SU-DHL-6 (cell line): ENCODE results near the gene ATP11A.

ENCODE experiments used
- H2AFZ ChIP-seq: fragments of 200-600 bp; sonication (generic); 2 replicates; pipeline ENCODE4 v1.6.1; 2014; ENCODE audit warnings: low read depth, mild to moderate bottlenecking, moderate library complexity, mixed read lengths, antibody characterized with exemption, low read length; ENCODE audit not compliant: severe bottlenecking
- H3F3A ChIP-seq: fragments of 200-600 bp; shearing (Covaris generic); 2 replicates; pipeline ENCODE4 v1.6.0; 2016; ENCODE audit warnings: antibody characterized with exemption, mild to moderate bottlenecking; ENCODE audit not compliant: insufficient read depth
- H3K27ac ChIP-seq: fragments of 200-600 bp; sonication (generic); 2 replicates; pipeline ENCODE4 v1.5.1; 2016; ENCODE audit warnings: low read depth, mild to moderate bottlenecking, low read length, moderate library complexity, mixed read lengths
- H3K27me3 ChIP-seq: fragments of 200-600 bp; sonication (generic), shearing (Covaris generic); 2 replicates; pipeline ENCODE4 v1.6.0; 2014; ENCODE audit warnings: mild to moderate bottlenecking, low read length
- H3K36me3 ChIP-seq: fragments of 200-600 bp; sonication (generic); 2 replicates; pipeline ENCODE4 v1.6.1; 2014; ENCODE audit warnings: mild to moderate bottlenecking, low read length, mixed read lengths
- H3K4me2 ChIP-seq: fragments of 300-600, 200-600 bp; shearing (Covaris generic), sonication (generic); 2 replicates; pipeline ENCODE4 v1.6.0; 2014; ENCODE audit warnings: low read length, low read depth, mild to moderate bottlenecking; ENCODE audit not compliant: poor library complexity, severe bottlenecking
- H3K4me3 ChIP-seq: fragments of 200-600 bp; sonication (generic); 2 replicates; pipeline ENCODE4 v1.5.1; 2014; ENCODE audit warnings: antibody characterized with exemption, low read length, mild to moderate bottlenecking, mixed read lengths; ENCODE audit not compliant: insufficient read depth, poor library complexity, severe bottlenecking
- H3K79me2 ChIP-seq: fragments of 200-600 bp; sonication (generic); 2 replicates; pipeline ENCODE4 v1.6.1; 2014; ENCODE audit warnings: mild to moderate bottlenecking, low read length, moderate library complexity; ENCODE audit not compliant: insufficient read depth
- H3K9ac ChIP-seq: fragments of 200-600 bp; sonication (generic); 2 replicates; pipeline ENCODE4 v1.7.0; 2014; ENCODE audit warnings: mild to moderate bottlenecking, low read length
- H3K9me2 ChIP-seq: fragments of 200-600 bp; sonication (generic); replicated peaks from 2 replicates; pipeline ENCODE4 v1.6.1; 2014; ENCODE audit warnings: low read length; ENCODE audit not compliant: insufficient read depth
- H3K9me3 ChIP-seq: fragments of 200-600 bp; sonication (generic); 2 replicates; pipeline ENCODE4 v1.6.1; 2014; ENCODE audit warnings: low read length, mixed read lengths; ENCODE audit not compliant: insufficient read depth
- H4K20me1 ChIP-seq: fragments of 200-600 bp; sonication (generic); 2 replicates; pipeline ENCODE4 v1.6.1; 2014; ENCODE audit warnings: low read depth, mild to moderate bottlenecking, antibody characterized with exemption, low read length, moderate library complexity, mixed read lengths
- CTCF ChIP-seq: fragments of 200-600 bp; sonication (generic); IDR thresholded peaks from one replicate; pipeline ENCODE4 v1.5.1; 2017; ENCODE audit warnings: antibody characterized with exemption, mild to moderate bottlenecking, low read length, moderate library complexity; ENCODE audit not compliant: insufficient read depth, poor library complexity, severe bottlenecking
- EZH2phosphoT487 ChIP-seq: fragments of 200-600 bp; sonication (generic), shearing (Covaris generic); conservative IDR thresholded peaks from 2 replicates; pipeline ENCODE4 v1.6.1; 2018; ENCODE audit warnings: mild to moderate bottlenecking, antibody characterized with exemption, low read length, moderate library complexity, mixed read lengths

The ATP11A gene

DNA sequence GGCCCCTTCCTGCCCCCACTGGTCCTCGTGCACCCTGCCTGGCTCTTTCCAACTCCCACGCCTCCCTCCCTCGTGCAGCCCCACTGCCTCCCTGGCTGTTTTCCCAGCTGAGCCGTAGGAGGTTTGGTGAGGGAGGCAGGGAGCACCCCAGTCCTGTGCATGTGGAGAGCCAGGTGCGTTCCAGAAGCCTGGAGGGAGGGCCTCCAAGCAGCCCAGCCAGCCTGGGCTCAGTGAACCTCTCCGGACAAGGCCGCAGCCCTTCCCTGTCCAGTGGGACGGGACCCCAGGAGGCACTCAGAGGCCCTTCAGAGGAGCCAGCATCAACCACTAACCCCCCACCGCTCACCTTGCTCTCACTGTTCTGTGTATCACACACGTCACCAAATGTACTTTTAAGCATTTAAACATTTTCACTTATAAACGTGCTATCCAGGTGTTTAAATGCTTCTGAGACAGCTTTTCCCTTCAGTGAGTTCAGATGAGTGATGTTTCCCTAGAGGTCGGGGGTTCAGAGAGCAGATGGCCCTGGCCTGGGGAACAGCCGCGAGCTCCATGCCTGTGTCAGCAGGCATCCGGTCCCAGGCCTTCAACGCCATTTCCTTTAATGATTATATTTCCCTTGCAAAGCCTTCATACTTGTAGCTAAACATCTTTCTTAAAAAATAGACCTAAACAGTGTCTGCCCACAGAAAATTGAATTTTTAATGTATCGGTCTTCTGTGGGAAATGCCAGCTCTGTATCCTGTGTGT, 122.6 kb downstream of the ATP11A start:
- H3K9me2 ChIP-seq: no peaks in the 10 kb centered on the region
- H2AFZ ChIP-seq: no peak overlapping the region
- H3K4me3 ChIP-seq: no peak overlapping the region
- H4K20me1 ChIP-seq: no peaks in the 10 kb centered on the region
- H3K9ac ChIP-seq: no peak overlapping the region
- H3K4me2 ChIP-seq: no peak overlapping the region
- H3K27ac ChIP-seq: no peak overlapping the region
- no peaks in the 10 kb centered on the region for H3K36me3 ChIP-seq
- TF ChIP-seq EZH2phosphoT487 (no peak), CTCF (no peak)
- no peaks in the 10 kb centered on the region for H3K27me3 ChIP-seq
- H3F3A ChIP-seq: no peaks in the 10 kb centered on the region
- H3K79me2 ChIP-seq: no peaks in the 10 kb centered on the region
- no peaks in the 10 kb centered on the region for H3K9me3 ChIP-seq

DNA sequence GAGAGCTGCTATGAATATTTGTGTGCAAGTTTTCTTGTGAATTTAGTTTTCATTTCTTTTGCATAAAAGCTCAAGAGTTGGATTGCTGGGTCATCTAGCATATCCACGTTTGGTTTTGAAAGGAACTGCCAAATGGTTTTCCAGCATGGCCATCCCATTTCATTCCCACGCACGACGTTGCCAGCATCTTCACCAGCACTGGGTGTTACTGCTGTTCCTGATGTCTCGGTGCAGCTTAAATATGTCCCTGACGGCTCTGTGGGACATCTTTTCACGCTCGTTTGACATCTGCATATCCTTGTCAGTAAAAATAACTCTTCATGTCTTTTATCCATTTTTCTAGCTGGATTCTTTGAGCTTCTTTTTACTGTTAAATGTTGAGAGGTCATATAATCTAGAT, 123.7 kb downstream of the ATP11A start:
- no peak for TF ChIP-seq CTCF
- no peak for TF ChIP-seq EZH2phosphoT487
- Histone ChIP-seq H3K36me3 (no peaks in the 10 kb centered on the region), H4K20me1 (no peaks in the 10 kb centered on the region), H3F3A (no peaks in the 10 kb centered on the region), H3K27me3 (no peaks in the 10 kb centered on the region), H3K9ac (no peak overlapping the region), H3K79me2 (no peaks in the 10 kb centered on the region), H2AFZ (no peak overlapping the region), H3K27ac (no peak overlapping the region), H3K9me3 (no peaks in the 10 kb centered on the region), H3K9me2 (no peaks in the 10 kb centered on the region), H3K4me3 (no peak overlapping the region), H3K4me2 (no peak overlapping the region)

DNA sequence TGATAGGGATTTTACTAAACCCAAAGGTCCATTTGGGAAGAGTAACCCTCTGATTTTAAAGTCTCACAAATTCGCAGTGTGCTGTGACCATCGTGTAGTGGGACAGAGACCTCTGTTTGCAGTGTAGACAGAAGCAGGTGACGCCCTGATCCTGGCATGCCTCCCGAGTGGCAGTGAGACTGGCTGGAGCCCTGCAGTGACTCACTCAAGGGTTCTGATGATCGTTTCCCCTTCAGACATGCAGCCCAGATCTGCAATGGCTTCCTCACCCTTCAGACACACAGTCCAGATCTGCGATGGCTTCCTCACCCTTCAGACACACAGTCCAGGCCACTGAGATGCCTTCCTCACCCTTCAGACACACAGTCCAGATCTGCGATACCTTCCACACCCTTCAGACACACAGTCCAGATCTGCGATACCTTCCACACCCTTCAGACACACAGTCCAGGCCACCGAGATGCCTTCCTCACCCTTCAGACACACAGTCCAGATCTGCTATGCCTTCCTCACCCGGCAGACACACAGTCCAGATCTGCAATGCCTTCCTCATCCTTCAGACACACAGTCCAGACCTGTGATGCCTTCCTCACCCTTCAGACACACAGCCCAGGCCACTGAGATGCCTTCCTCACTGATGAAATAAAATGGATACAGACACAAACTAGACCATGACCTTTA, 125.2 kb downstream of the ATP11A start:
- H4K20me1 ChIP-seq: no peaks in the 10 kb centered on the region
- H3F3A ChIP-seq: no peaks in the 10 kb centered on the region
- no peaks in the 10 kb centered on the region for H3K36me3 ChIP-seq
- H3K27ac ChIP-seq: no peak overlapping the region
- TF ChIP-seq EZH2phosphoT487 (no peak), CTCF (no peak)
- no peaks in the 10 kb centered on the region for H3K27me3 ChIP-seq
- no peaks in the 10 kb centered on the region for H3K9me3 ChIP-seq
- no peaks in the 10 kb centered on the region for H3K9me2 ChIP-seq
- no peaks in the 10 kb centered on the region for H3K79me2 ChIP-seq
- no peak overlapping the region for H3K9ac ChIP-seq
- H3K4me3 ChIP-seq: no peak overlapping the region
- no peak overlapping the region for H2AFZ ChIP-seq
- H3K4me2 ChIP-seq: no peak overlapping the region
